ENCODE measurements around the gene RCC1.

- TF ChIP-seq CTCF (IDR thresholded peaks at IDR 0.05; ENCODE audit: low read length) (no peak), EZH2 (optimal IDR thresholded peaks at IDR 0.05; ENCODE audit: low read depth, low read length) (no peak)
These were observed 48.2 kb upstream of the RCC1 start for GRCh38 chr1:28457678-28458077.

All from MM.1S (cell line).